KMS-11 (cell line): ENCODE measurements around the gene NUP214.
A peak's percentile ranks its signal among the peaks of the same experiment; 100 is the strongest.
"Not testable (repeated sequence)": the region's sequence is repeated elsewhere in the genome, so short reads cannot be mapped to it uniquely, and the experiment has no call there.

Source experiments
- H2AFZ ChIP-seq: fragments of 200-600 bp; sonication (generic); 2 replicates; pipeline ENCODE4 v1.6.1; 2016; ENCODE audit warnings: antibody characterized with exemption, mixed run types, low read depth
- H3K27ac ChIP-seq: fragments of 200-600 bp; sonication (generic); 2 replicates; pipeline ENCODE4 v1.6.1; 2016; ENCODE audit warnings: mild to moderate bottlenecking, mixed run types
- H3K27me3 ChIP-seq: fragments of 200-600 bp; sonication (generic); 2 replicates; pipeline ENCODE4 v1.6.1; 2017; ENCODE audit warnings: mild to moderate bottlenecking, low read depth, mixed run types, moderate library complexity; ENCODE audit not compliant: insufficient read depth
- H3K36me3 ChIP-seq: fragments of 200-600 bp; sonication (generic); 2 replicates; pipeline ENCODE4 v1.6.1; 2017; ENCODE audit warnings: mild to moderate bottlenecking, mixed run types; ENCODE audit not compliant: insufficient read depth
- H3K4me1 ChIP-seq: fragments of 200-600 bp; sonication (generic); 2 replicates; pipeline ENCODE4 v1.6.1; 2016; ENCODE audit warnings: mild to moderate bottlenecking, low read depth, mixed run types; ENCODE audit not compliant: poor library complexity, severe bottlenecking
- H3K4me2 ChIP-seq: fragments of 200-600 bp; sonication (generic); 2 replicates; pipeline ENCODE4 v1.7.0; 2016; ENCODE audit warnings: mild to moderate bottlenecking, mixed run types
- H3K4me3 ChIP-seq: fragments of 200-600 bp; sonication (generic); IDR thresholded peaks from 2 replicates; pipeline ENCODE4 v1.6.1; 2017; ENCODE audit warnings: low read depth, low read length, mixed read lengths; ENCODE audit not compliant: insufficient read depth
- H3K79me2 ChIP-seq: fragments of 200-600 bp; sonication (generic); 2 replicates; pipeline ENCODE4 v1.6.1; 2016; ENCODE audit warnings: low read depth, mixed run types; ENCODE audit not compliant: insufficient read depth
- H3K9ac ChIP-seq: fragments of 200-600 bp; sonication (generic); 2 replicates; pipeline ENCODE4 v1.6.1; 2016; ENCODE audit warnings: mild to moderate bottlenecking, mixed run types
- H4K20me1 ChIP-seq: fragments of 200-600 bp; sonication (generic); 2 replicates; pipeline ENCODE4 v1.6.1; 2016; ENCODE audit warnings: mild to moderate bottlenecking, mixed run types; ENCODE audit not compliant: insufficient read depth
- CTCF ChIP-seq: fragments of 200-600 bp; sonication (generic); conservative IDR thresholded peaks from 2 replicates; pipeline ENCODE4 v1.6.1; 2017; ENCODE audit warnings: low read depth, mild to moderate bottlenecking, antibody characterized with exemption, low read length, moderate library complexity, mixed read lengths

Gene NUP214

GRCh38 chr9:131259432-131259898, 134.1 kb downstream of the NUP214 start:
- Histone ChIP-seq H3K4me2 (no peak overlapping the region), H3K4me3 (no peak overlapping the region), H3K27ac (no peak overlapping the region), H3K4me1 (peaks cover 62% of the 10 kb centered on the region), H3K27me3 (no peaks in the 10 kb centered on the region), H2AFZ (no peak overlapping the region), H3K36me3 (no peaks in the 10 kb centered on the region), H4K20me1 (no peaks in the 10 kb centered on the region), H3K9ac (no peak overlapping the region), H3K79me2 (no peaks in the 10 kb centered on the region)
- no peak for TF ChIP-seq CTCF

GRCh38 chr9:131259916-131260597, 134.7 kb downstream of the NUP214 start:
- no peaks in the 10 kb centered on the region for H3K36me3 ChIP-seq
- H2AFZ ChIP-seq, result no peak overlapping the region
- H3K79me2 ChIP-seq, result no peaks in the 10 kb centered on the region
- H3K9ac ChIP-seq, result no peak overlapping the region
- no peak for TF ChIP-seq CTCF
- H4K20me1 ChIP-seq, result no peaks in the 10 kb centered on the region
- H3K27ac ChIP-seq, result no peak overlapping the region
- H3K4me3 ChIP-seq, result no peak overlapping the region
- no peaks in the 10 kb centered on the region for H3K27me3 ChIP-seq
- no peak overlapping the region for H3K4me2 ChIP-seq
- H3K4me1 ChIP-seq, result peaks cover 57% of the 10 kb centered on the region

GRCh38 chr9:131260751-131261452, 135.5 kb downstream of the NUP214 start:
- Histone ChIP-seq H3K36me3 (no peaks in the 10 kb centered on the region), H4K20me1 (no peaks in the 10 kb centered on the region), H3K9ac (no peak overlapping the region), H3K27ac (no peak overlapping the region), H3K79me2 (no peaks in the 10 kb centered on the region), H3K4me1 (peaks cover 48% of the 10 kb centered on the region), H3K4me3 (no peak overlapping the region), H3K4me2 (no peak overlapping the region), H3K27me3 (no peaks in the 10 kb centered on the region), H2AFZ (no peak overlapping the region)
- no peak for TF ChIP-seq CTCF

GRCh38 chr9:131262327-131263032, 137.1 kb downstream of the NUP214 start:
- Histone ChIP-seq H3K27me3 (no peaks in the 10 kb centered on the region), H3K79me2 (no peaks in the 10 kb centered on the region), H3K4me2 (peak overlapping the region; percentile 63), H3K27ac (peak overlapping the region; percentile 50), H2AFZ (no peak overlapping the region; the same call in 1 of the 2 replicates), H3K9ac (no peak overlapping the region), H3K36me3 (no peaks in the 10 kb centered on the region), H3K4me1 (peaks cover 33% of the 10 kb centered on the region), H3K4me3 (no peak overlapping the region), H4K20me1 (no peaks in the 10 kb centered on the region)
- TF ChIP-seq CTCF, result no peak

- Histone ChIP-seq H3K4me2 (peak overlapping the region; percentile 63), H3K4me1 (peaks cover 31% of the 10 kb centered on the region), H3K27ac (peak overlapping the region; percentile 50)
- not testable (repeated sequence) for H3K79me2 ChIP-seq, H3K36me3 ChIP-seq, H3K4me3 ChIP-seq, H4K20me1 ChIP-seq, H3K9ac ChIP-seq, H3K27me3 ChIP-seq, H2AFZ ChIP-seq
Observed at GRCh38 chr9:131263033-131263343, 137.6 kb downstream of the NUP214 start.
